Small intestine (tissue), 7 donors: ENCODE results near the gene C12orf43. TPM values are rescaled to one million over a fixed set of nuclear protein-coding genes. Genes with fewer than 3 reads are reported as not detected.
A peak's percentile ranks its signal among the peaks of the same experiment; 100 is the strongest.

Source experiments
- DNase-seq, 2 donors: peaks; one replicate each; pipeline versions ENCODE4 v3.0.0 to v3.0.0-alpha.2; 2013
- FAIRE-seq: peaks from 2 replicates; lab custom pipeline; 2012; peaks lifted over from hg19 to GRCh38; lab: Jason Lieb, UNC
- H3K27ac ChIP-seq, 3 donors: one replicate each; pipeline ENCODE4 v1.5.1; 2013; ENCODE audit warnings: low read length in 2 of 3, mild to moderate bottlenecking in 2 of 3, control low read depth in 1 of 3, inconsistent platforms in 1 of 3, low read depth in 1 of 3, moderate library complexity in 1 of 3
- H3K27me3 ChIP-seq, 3 donors: one replicate each; pipeline ENCODE4 v1.6.1; 2013; ENCODE audit warnings: low read length in 3 of 3, inconsistent platforms in 1 of 3; ENCODE audit not compliant: control insufficient read depth in 3 of 3, insufficient read depth in 3 of 3
- H3K36me3 ChIP-seq, 3 donors: one replicate each; pipeline ENCODE4 v1.6.1; 2013; ENCODE audit warnings: low read length in 3 of 3, inconsistent platforms in 1 of 3, low read depth in 1 of 3, mild to moderate bottlenecking in 1 of 3, moderate library complexity in 1 of 3; ENCODE audit not compliant: control insufficient read depth in 3 of 3, insufficient read depth in 2 of 3
- H3K4me1 ChIP-seq, 3 donors: one replicate each; pipeline ENCODE4 v1.6.1; 2013; ENCODE audit warnings: low read length in 2 of 3, inconsistent platforms in 1 of 3, low read depth in 1 of 3, mild to moderate bottlenecking in 1 of 3, moderate library complexity in 1 of 3; ENCODE audit not compliant: control insufficient read depth in 3 of 3, insufficient read depth in 2 of 3
- H3K4me3 ChIP-seq, 3 donors: one replicate each; pipeline ENCODE4 v1.5.1; 2013; ENCODE audit warnings: low read length in 3 of 3, control low read depth in 1 of 3, inconsistent platforms in 1 of 3, low read depth in 1 of 3, mild to moderate bottlenecking in 1 of 3, moderate library complexity in 1 of 3
- H3K9me3 ChIP-seq, 2 donors: one replicate each; pipeline ENCODE4 v1.6.1; 2013; ENCODE audit warnings: low read depth in 1 of 2, low read length in 1 of 2; ENCODE audit not compliant: control insufficient read depth in 2 of 2, insufficient read depth in 1 of 2
- WGBS, 3 donors: extraction: QIAGEN DNeasy Blood & Tissue Kit; methylation state at CpG; one replicate each; pipeline ENCODE4 v1.1.7; 2013; 5-methylcytosine and 5-hydroxymethylcytosine counted together
- polyA plus RNA-seq, 4 donors: library from polyadenylated mRNA; stranded (reverse) in 3 of 4; unstranded in 1 of 4; fragments of 200-250 nt in 3 of 4; fragments of 120-200 nt in 1 of 4; gene quantifications; one replicate each; pipeline versions ENCODE4 v1.2.1 to v1.2.3, GENCODE V29; 2013
- donor health status: healthy with polysubstance abuse.
- donor health status: control.
- donor health status: control.
- donor health status: Bipolar disorder and iron deficiency.
- donor health status: healthy.

Gene C12orf43
- polyA plus RNA-seq, 4 donors, result 4.5 to 11.4 (median 7.2) TPM

DNA sequence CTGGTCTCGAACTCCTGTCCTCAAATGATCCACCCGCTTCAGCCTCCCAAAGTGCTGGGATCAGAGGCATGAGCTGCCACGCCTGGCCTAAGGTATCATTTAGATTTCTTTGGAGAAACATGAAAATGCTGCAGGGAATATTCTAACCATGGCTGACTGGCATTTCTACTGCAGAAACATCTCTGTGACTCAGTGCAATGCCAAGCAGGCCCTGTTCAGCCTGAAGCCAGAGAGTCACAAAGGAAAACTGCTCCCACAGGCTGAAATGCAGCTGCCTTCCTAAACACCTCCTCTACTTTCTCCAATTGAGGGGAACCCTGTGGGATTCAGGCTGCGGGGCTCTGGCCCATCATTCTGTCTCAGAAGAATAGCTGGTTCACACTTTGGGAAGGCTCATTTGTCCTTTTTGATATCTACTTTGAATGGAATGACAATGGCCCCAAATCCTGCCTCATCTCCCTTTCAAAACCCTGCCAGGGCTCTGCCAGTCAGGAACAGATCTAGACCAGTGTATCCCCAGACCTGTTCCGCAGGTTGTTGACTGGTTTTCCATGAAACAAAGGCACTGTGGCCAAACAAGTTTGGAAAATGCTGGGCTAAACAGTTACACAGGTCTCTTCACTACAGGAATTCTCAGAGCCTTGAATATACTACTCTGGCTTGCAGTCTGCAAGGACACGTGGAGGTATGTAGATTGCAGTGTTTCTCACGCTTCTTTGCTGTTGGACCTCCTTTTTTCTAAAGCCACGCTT, 7.8 kb downstream of the C12orf43 start:
- H3K36me3 ChIP-seq, result peaks cover 4 to 73% (median 7%) of the 10 kb centered on the region in 3 donors
- H3K4me1 ChIP-seq, result peaks cover 0 to 4% (median 0%) of the 10 kb centered on the region in 3 donors
- H3K27ac ChIP-seq, result no peak overlapping the region
- DNase-seq, result no peak
- no peaks in the 10 kb centered on the region for H3K9me3 ChIP-seq
- H3K27me3 ChIP-seq, result no peaks in the 10 kb centered on the region
- H3K4me3 ChIP-seq, result no peak overlapping the region
- FAIRE-seq, result no peak
- 94 to 98% (median 95%) methylated on average over 8 of the region's 8 CpGs for WGBS, 3 donors

- Histone ChIP-seq H3K4me1 (peaks cover 0 to 4% (median 0%) of the 10 kb centered on the region in 3 donors), H3K9me3 (no peaks in the 10 kb centered on the region), H3K27ac (no peak overlapping the region), H3K27me3 (no peaks in the 10 kb centered on the region), H3K36me3 (peaks cover 4 to 83% (median 13%) of the 10 kb centered on the region in 3 donors), H3K4me3 (no peak overlapping the region)
- FAIRE-seq (no peak), DNase-seq (peak; percentile 80 to 82)
- 32 to 56% (median 45%) methylated on average over 9 of the region's 9 CpGs for whole genome bisulfite sequencing, 3 donors
These were observed 10.9 kb downstream of the C12orf43 start for GRCh38 chr12:121005346-121005815.

- DNase-seq (no peak), FAIRE-seq (no peak)
- peaks cover 0 to 4% (median 0%) of the 10 kb centered on the region in 3 donors for H3K4me1 ChIP-seq
- WGBS, 3 donors, result 38 to 85% (median 59%) methylated on average over 16 of the region's 16 CpGs
- no peak overlapping the region for H3K27ac ChIP-seq
- H3K27me3 ChIP-seq, result no peaks in the 10 kb centered on the region
- no peaks in the 10 kb centered on the region for H3K9me3 ChIP-seq
- no peak overlapping the region for H3K4me3 ChIP-seq
- H3K36me3 ChIP-seq, result peaks cover 6 to 86% (median 15%) of the 10 kb centered on the region in 3 donors
These were observed 12.0 kb downstream of the C12orf43 start for GRCh38 chr12:121004253-121004815.

DNA sequence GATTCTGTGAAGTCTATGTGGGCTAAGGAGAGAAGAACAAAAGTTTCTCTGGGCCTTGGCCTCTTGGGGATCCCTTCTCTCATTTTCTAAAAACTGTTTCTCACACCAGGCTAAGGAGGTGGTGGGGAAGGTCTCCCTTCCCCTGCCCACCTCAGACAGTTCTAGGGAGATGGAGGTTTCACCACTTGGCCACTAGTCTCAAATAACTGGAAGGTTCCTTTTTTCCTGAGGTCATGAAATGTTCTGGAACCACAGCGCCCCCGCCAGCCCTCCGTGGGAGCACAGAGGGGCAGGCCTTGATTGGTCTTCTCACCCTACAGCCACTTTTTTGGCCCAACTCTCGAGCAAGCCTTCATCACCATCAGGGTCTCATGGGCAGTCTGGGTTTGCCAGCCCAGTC, 12.6 kb downstream of the C12orf43 start:
- no peaks in the 10 kb centered on the region for H3K9me3 ChIP-seq
- peak overlapping the region in 1 of 3 donors; percentile 32 for H3K27ac ChIP-seq
- DNase-seq, result peak; percentile 56
- H3K4me1 ChIP-seq, result peaks cover 0 to 4% (median 0%) of the 10 kb centered on the region in 3 donors
- WGBS, 3 donors, result 42 to 76% (median 53%) methylated on average over 4 of the region's 4 CpGs
- FAIRE-seq, result no peak
- no peak overlapping the region for H3K4me3 ChIP-seq
- no peaks in the 10 kb centered on the region for H3K27me3 ChIP-seq
- H3K36me3 ChIP-seq, result peaks cover 6 to 86% (median 12%) of the 10 kb centered on the region in 3 donors

DNA sequence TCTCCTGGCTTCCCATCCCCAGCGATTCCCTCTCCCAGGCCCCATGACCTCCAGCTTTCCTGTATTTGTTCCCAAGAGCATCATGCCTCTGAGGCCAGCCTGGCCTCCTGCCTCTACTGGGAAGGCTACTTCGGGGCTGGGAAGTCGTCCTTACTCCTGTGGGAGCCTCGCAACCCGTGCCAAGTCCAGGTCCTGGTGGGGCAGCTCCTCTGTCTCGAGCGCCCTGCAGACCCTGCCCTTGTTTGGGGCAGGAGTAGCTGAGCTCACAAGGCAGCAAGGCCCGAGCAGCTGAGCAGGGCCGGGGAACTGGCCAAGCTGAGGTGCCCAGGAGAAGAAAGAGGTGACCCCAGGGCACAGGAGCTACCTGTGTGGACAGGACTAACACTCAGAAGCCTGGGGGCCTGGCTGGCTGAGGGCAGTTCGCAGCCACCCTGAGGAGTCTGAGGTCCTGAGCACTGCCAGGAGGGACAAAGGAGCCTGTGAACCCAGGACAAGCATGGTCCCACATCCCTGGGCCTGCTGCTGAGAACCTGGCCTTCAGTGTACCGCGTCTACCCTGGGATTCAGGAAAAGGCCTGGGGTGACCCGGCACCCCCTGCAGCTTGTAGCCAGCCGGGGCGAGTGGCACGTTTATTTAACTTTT, 14.3 kb downstream of the C12orf43 start:
- FAIRE-seq (no peak), DNase-seq (no peak)
- WGBS, 3 donors, result 87 to 90% (median 88%) methylated on average over 16 of the region's 16 CpGs
- Histone ChIP-seq H3K4me3 (no peak overlapping the region), H3K27ac (no peak overlapping the region), H3K27me3 (no peaks in the 10 kb centered on the region), H3K9me3 (no peaks in the 10 kb centered on the region), H3K4me1 (peaks cover 0 to 4% (median 0%) of the 10 kb centered on the region in 3 donors), H3K36me3 (peaks cover 6 to 89% (median 14%) of the 10 kb centered on the region in 3 donors)

DNA sequence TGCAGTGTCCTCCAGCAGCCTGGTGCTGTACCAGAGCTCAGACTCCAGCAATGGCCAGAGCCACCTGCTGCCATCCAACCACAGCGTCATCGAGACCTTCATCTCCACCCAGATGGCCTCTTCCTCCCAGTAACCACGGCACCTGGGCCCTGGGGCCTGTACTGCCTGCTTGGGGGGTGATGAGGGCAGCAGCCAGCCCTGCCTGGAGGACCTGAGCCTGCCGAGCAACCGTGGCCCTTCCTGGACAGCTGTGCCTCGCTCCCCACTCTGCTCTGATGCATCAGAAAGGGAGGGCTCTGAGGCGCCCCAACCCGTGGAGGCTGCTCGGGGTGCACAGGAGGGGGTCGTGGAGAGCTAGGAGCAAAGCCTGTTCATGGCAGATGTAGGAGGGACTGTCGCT, 15.2 kb downstream of the C12orf43 start:
- no peak for FAIRE-seq
- DNase-seq, result no peak
- no peak overlapping the region for H3K4me3 ChIP-seq
- no peaks in the 10 kb centered on the region for H3K9me3 ChIP-seq
- peaks cover 0 to 4% (median 0%) of the 10 kb centered on the region in 3 donors for H3K4me1 ChIP-seq
- peaks cover 6 to 94% (median 20%) of the 10 kb centered on the region in 3 donors for H3K36me3 ChIP-seq
- whole genome bisulfite sequencing, 3 donors, result 74 to 84% (median 75%) methylated on average over 11 of the region's 11 CpGs
- H3K27me3 ChIP-seq, result no peaks in the 10 kb centered on the region
- no peak overlapping the region for H3K27ac ChIP-seq

DNA sequence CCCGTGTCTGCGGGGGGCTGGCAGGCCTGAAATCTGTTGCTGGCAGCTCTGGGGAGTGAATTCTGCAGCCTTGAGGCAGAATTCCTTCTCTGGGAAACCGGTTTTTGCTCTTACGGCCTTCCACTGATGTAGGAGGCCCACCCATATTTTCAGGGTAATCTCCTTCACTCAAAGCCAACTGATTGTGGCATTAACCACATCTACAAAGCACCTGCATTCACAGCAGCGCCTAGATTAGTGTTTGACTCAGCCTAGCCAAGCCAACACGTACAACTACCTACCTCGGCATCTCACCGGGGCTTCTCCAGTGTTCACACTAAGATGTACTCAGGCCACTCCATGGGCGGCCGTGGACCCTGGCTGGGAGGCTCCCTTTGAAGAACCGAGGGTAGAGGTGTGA, 15.8 kb downstream of the C12orf43 start:
- 52 to 70% (median 55%) methylated on average over 11 of the region's 11 CpGs for WGBS, 3 donors
- no peak overlapping the region for H3K4me3 ChIP-seq
- FAIRE-seq (no peak), DNase-seq (no peak)
- H3K9me3 ChIP-seq, result no peaks in the 10 kb centered on the region
- H3K4me1 ChIP-seq, result peaks cover 0 to 4% (median 0%) of the 10 kb centered on the region in 3 donors
- H3K27me3 ChIP-seq, result no peaks in the 10 kb centered on the region
- peaks cover 6 to 94% (median 20%) of the 10 kb centered on the region in 3 donors for H3K36me3 ChIP-seq
- H3K27ac ChIP-seq, result no peak overlapping the region
